ENCODE results near the gene NT5M. TPM values are rescaled to one million over a fixed set of nuclear protein-coding genes. Genes with fewer than 3 reads are reported as not detected.

NT5M gene
- total RNA-seq, 1 donor from 2014 or later, result 1.9 TPM

DNA sequence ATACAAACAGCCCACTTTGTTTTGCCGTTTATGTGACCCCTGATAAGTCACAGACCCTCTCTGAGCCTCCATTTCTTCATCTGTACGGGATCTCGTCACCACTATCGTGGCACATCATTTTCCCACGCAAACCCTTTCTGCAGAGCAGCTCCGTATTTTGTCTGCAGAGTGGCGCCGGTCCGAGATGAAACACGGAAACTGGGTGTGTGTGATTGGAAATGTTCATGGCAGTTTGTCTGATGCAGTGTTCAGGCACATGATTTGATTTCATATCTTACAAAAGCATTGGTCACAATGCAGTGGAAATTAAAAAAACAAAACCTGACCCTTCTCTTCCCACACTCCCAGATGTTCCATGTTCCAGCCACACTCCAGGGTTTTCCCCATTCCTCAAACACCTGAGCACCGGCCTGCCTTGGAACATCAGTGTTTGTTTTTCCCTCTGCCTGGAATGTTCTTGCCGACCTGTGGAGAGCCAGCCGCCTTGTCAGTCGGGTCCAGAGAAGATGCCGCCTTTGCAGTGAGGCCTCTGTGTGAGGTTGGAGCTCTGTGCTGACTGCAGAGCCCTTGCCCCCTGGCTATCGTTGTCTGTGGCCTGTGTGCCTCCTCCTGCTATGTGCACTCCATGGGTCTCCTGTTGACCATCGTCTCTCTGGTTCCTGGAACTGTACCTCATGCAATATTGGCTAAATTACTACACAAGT lies 39.2 kb downstream of the NT5M start:
- H3K4me1 ChIP-seq, result no peaks in the 10 kb centered on the region
- TF ChIP-seq, protein P1, sequence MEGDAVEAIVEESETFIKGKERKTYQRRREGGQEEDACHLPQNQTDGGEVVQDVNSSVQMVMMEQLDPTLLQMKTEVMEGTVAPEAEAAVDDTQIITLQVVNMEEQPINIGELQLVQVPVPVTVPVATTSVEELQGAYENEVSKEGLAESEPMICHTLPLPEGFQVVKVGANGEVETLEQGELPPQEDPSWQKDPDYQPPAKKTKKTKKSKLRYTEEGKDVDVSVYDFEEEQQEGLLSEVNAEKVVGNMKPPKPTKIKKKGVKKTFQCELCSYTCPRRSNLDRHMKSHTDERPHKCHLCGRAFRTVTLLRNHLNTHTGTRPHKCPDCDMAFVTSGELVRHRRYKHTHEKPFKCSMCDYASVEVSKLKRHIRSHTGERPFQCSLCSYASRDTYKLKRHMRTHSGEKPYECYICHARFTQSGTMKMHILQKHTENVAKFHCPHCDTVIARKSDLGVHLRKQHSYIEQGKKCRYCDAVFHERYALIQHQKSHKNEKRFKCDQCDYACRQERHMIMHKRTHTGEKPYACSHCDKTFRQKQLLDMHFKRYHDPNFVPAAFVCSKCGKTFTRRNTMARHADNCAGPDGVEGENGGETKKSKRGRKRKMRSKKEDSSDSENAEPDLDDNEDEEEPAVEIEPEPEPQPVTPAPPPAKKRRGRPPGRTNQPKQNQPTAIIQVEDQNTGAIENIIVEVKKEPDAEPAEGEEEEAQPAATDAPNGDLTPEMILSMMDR (IDR thresholded peaks at IDR 0.05), result no peak
- ATAC-seq (peak; percentile 42), DNase-seq (peak; percentile 59)
- no peak overlapping the region for H3K27ac ChIP-seq
- no peak overlapping the region for H3K4me3 ChIP-seq
- H3K9me3 ChIP-seq, result no peaks in the 10 kb centered on the region
- H3K36me3 ChIP-seq, result no peaks in the 10 kb centered on the region
- intact Hi-C loops (cut with DNase I), result no loop called here
- H3K27me3 ChIP-seq, result no peaks in the 10 kb centered on the region

DNA sequence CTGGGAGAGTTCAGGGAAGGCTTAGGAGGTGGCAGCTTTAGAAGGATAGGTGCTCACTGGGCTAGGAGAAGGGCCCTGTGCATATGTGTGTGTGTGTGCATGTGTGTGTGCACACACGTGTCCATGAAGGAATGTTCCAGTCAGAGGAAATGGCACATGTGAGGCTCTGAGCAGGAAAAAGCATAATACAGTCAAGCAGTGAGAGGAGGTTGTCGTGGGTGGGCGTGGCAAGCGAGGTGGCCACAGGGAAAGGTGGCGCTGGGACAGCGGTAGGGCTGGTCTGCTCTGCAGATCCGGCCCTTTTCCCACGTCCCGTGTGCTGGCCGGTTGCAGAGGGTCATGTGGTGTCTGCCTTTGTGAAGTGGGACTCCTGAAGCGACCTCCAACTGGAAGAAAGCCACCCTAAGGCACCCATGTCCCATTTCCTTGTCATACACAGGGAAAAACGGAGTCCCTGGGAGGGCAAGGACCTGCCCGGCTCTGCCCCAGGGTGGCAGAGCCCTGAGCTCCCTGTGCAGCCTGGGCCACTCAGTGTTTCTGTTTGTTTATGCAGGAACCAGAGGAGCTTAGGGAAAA lies 40.1 kb downstream of the NT5M start:
- DNase-seq (peak; percentile 45), ATAC-seq (peak; percentile 41)
- no peaks in the 10 kb centered on the region for H3K36me3 ChIP-seq
- no peak overlapping the region for H3K4me3 ChIP-seq
- no peak overlapping the region for H3K27ac ChIP-seq
- H3K27me3 ChIP-seq, result no peaks in the 10 kb centered on the region
- H3K9me3 ChIP-seq, result no peaks in the 10 kb centered on the region
- no peaks in the 10 kb centered on the region for H3K4me1 ChIP-seq
- TF ChIP-seq, protein P1 (IDR thresholded peaks at IDR 0.05), result no peak
- intact Hi-C loops (cut with DNase I), result no loop called here

GRCh38 chr17:17343896-17344506 lies 40.8 kb downstream of the NT5M start:
- H3K4me1 ChIP-seq, result no peaks in the 10 kb centered on the region
- no peaks in the 10 kb centered on the region for H3K9me3 ChIP-seq
- H3K27ac ChIP-seq, result no peak overlapping the region
- intact Hi-C loops (cut with DNase I), result no loop called here
- ATAC-seq (no peak), DNase-seq (peak; percentile 51)
- H3K27me3 ChIP-seq, result no peaks in the 10 kb centered on the region
- TF ChIP-seq, protein P1 (IDR thresholded peaks at IDR 0.05), result no peak
- no peak overlapping the region for H3K4me3 ChIP-seq
- H3K36me3 ChIP-seq, result no peaks in the 10 kb centered on the region

- no peaks in the 10 kb centered on the region for H3K9me3 ChIP-seq
- H3K27ac ChIP-seq, result no peak overlapping the region
- no peak for ATAC-seq
- no peak overlapping the region for H3K4me3 ChIP-seq
- no peaks in the 10 kb centered on the region for H3K27me3 ChIP-seq
- H3K36me3 ChIP-seq, result no peaks in the 10 kb centered on the region
- TF ChIP-seq, protein P1 (IDR thresholded peaks at IDR 0.05), result no peak
- intact Hi-C loops (cut with DNase I), result no loop called here
- no peaks in the 10 kb centered on the region for H3K4me1 ChIP-seq
- peak; percentile 56 for DNase-seq
These were observed 41.5 kb downstream of the NT5M start for GRCh38 chr17:17344507-17345293.

GRCh38 chr17:17345294-17345597 lies 42.1 kb downstream of the NT5M start:
- Histone ChIP-seq H3K4me1 (no peaks in the 10 kb centered on the region), H3K36me3 (no peaks in the 10 kb centered on the region), H3K4me3 (no peak overlapping the region), H3K27ac (no peak overlapping the region), H3K27me3 (no peaks in the 10 kb centered on the region), H3K9me3 (no peaks in the 10 kb centered on the region)
- TF ChIP-seq, protein P1 (IDR thresholded peaks at IDR 0.05), result no peak
- ATAC-seq (no peak), DNase-seq (peak; percentile 12)
- intact Hi-C loops (cut with DNase I), result no loop called here

All from upper lobe of right lung (tissue), 1 donor.